SK-N-SH (cell line): Measurements from ENCODE around the gene BAD. TPM values are rescaled to one million over a fixed set of nuclear protein-coding genes. Genes with fewer than 3 reads are reported as not detected.

Experiments used
- CTCF ChIA-PET: fragments of 300-600, 350-600 bp; formaldehyde crosslinking; extraction: SDS; loops from one replicate; lab custom pipeline; 2021; lab: Yijun Ruan, JAX
- POLR2A ChIA-PET: fragments of 350-600 bp; sonication (Branson Sonifier 250); formaldehyde crosslinking; extraction: SDS; loops from one replicate; lab custom pipeline; 2020; ENCODE audit warnings: antibody characterized with exemption, inconsistent platforms; lab: Yijun Ruan, JAX
- DNase-seq: peaks from one replicate; pipeline ENCODE4 v3.0.0; 2012
- H2AFZ ChIP-seq: fragments of 200-600 bp; sonication (generic); 2 replicates; pipeline ENCODE4 v1.8.1; 2016; ENCODE audit warnings: antibody characterized with exemption, mild to moderate bottlenecking, low read depth
- H3F3A ChIP-seq: fragments of 200-600 bp; sonication (generic); replicated peaks from 2 replicates; pipeline ENCODE3; 2016; ENCODE audit warnings: antibody characterized with exemption, mild to moderate bottlenecking; ENCODE audit not compliant: insufficient read depth
- H3K27ac ChIP-seq, 2 experiments: fragments of 200-500 bp in 1 of 2; fragments of 200-600 bp in 1 of 2; sonication (Bioruptor generic) in 1 of 2; sonication (generic), shearing (Covaris generic) in 1 of 2; 2 replicates each; pipeline versions ENCODE4 v1.5.1 to v1.6.1; 2014 to 2016; ENCODE audit warnings: low read depth in 2 of 2, inconsistent platforms in 1 of 2, low read length in 1 of 2, mild to moderate bottlenecking in 1 of 2, mixed read lengths in 1 of 2
- H3K27me3 ChIP-seq: fragments of 200-600 bp; sonication (generic), shearing (Covaris generic); 2 replicates; pipeline ENCODE4 v1.6.1; 2016; ENCODE audit warnings: mixed run types; ENCODE audit not compliant: insufficient read depth
- H3K36me3 ChIP-seq, 2 experiments: fragments of 200-500 bp in 1 of 2; fragments of 200-600 bp in 1 of 2; sonication (Bioruptor generic) in 1 of 2; sonication (generic) in 1 of 2; replicated peaks in 1 of 2; 2 replicates each; pipeline versions ENCODE3 to v1.5.1; 2014 to 2016; ENCODE audit warnings: low read length in 1 of 2, mild to moderate bottlenecking in 1 of 2; ENCODE audit not compliant: insufficient read depth in 2 of 2, control insufficient read depth in 1 of 2
- H3K4me1 ChIP-seq, 2 experiments: fragments of 200-500 bp in 1 of 2; fragments of 200-600 bp in 1 of 2; sonication (Bioruptor generic) in 1 of 2; sonication (generic), shearing (Covaris generic) in 1 of 2; 2 replicates each; pipeline versions ENCODE4 v1.5.1 to v1.6.1; 2014 to 2016; ENCODE audit warnings: low read depth in 1 of 2, low read length in 1 of 2, mixed run types in 1 of 2; ENCODE audit not compliant: insufficient read depth in 2 of 2, control insufficient read depth in 1 of 2
- H3K4me2 ChIP-seq: fragments of 200-600 bp; sonication (generic), shearing (Covaris generic); 2 replicates; pipeline ENCODE4 v1.6.1; 2017; ENCODE audit warnings: mixed run types
- H3K4me3 ChIP-seq, 2 experiments: fragments of 200-500 bp in 1 of 2; fragments of 200-600 bp in 1 of 2; sonication (Bioruptor generic) in 1 of 2; sonication (generic), shearing (Covaris generic) in 1 of 2; 2 replicates each; pipeline versions ENCODE4 v1.5.1 to v1.8.1; 2014 to 2016; ENCODE audit warnings: low read depth in 2 of 2, inconsistent platforms in 1 of 2, low read length in 1 of 2, mild to moderate bottlenecking in 1 of 2, mixed read lengths in 1 of 2, moderate library complexity in 1 of 2
- H3K79me2 ChIP-seq: fragments of 200-600 bp; sonication (generic); 2 replicates; pipeline ENCODE4 v1.8.1; 2017; ENCODE audit warnings: mild to moderate bottlenecking; ENCODE audit not compliant: insufficient read depth
- H3K9ac ChIP-seq: fragments of 200-600 bp; sonication (generic); 2 replicates; pipeline ENCODE4 v1.6.1; 2017; ENCODE audit warnings: mixed run types
- H3K9me2 ChIP-seq: fragments of 200-600 bp; sonication (generic); 2 replicates; pipeline ENCODE4 v1.6.1; 2017; ENCODE audit warnings: mixed run types
- H3K9me3 ChIP-seq: fragments of 200-600 bp; sonication (generic); 2 replicates; pipeline ENCODE4 v1.6.1; 2017; ENCODE audit warnings: mixed run types, mild to moderate bottlenecking, moderate library complexity
- H4K20me1 ChIP-seq: fragments of 200-600 bp; sonication (generic); 2 replicates; pipeline ENCODE4 v1.6.1; 2017; ENCODE audit warnings: mild to moderate bottlenecking, mixed run types; ENCODE audit not compliant: insufficient read depth
- EP300 ChIP-seq, 2 experiments: IDR thresholded peaks; 2 replicates each; pipeline versions ENCODE4 v1.4.0 to v1.6.1; 2012; ENCODE audit warnings: borderline replicate concordance in 1 of 2, low read depth in 1 of 2, low read length in 1 of 2
- FOSL2 ChIP-seq: IDR thresholded peaks from 2 replicates; pipeline ENCODE4 v1.4.0; 2012; ENCODE audit warnings: low read depth, mild to moderate bottlenecking, moderate library complexity, borderline replicate concordance
- FOXM1 ChIP-seq: IDR thresholded peaks from 2 replicates; pipeline ENCODE4 v1.4.0; 2012; ENCODE audit warnings: low read depth, mild to moderate bottlenecking
- MEF2A ChIP-seq: IDR thresholded peaks from 2 replicates; pipeline ENCODE4 v1.4.0; 2012; ENCODE audit warnings: low read depth, borderline replicate concordance
- NRF1 ChIP-seq: IDR thresholded peaks from 2 replicates; pipeline ENCODE4 v1.6.1; 2012; ENCODE audit warnings: low read depth, mild to moderate bottlenecking, low read length
- RCOR1 ChIP-seq: fragments of 150-350 bp; IDR thresholded peaks from 2 replicates; pipeline ENCODE4 v1.6.1; 2017; ENCODE audit warnings: antibody characterized with exemption, low read length
- TAF1 ChIP-seq: IDR thresholded peaks from 2 replicates; pipeline ENCODE4 v1.6.1; 2012; ENCODE audit warnings: low read depth, mild to moderate bottlenecking, low read length, moderate library complexity, borderline replicate concordance
- YY1 ChIP-seq: IDR thresholded peaks from 2 replicates; pipeline ENCODE4 v1.4.0; 2012; ENCODE audit warnings: low read depth, mild to moderate bottlenecking
- WGBS: methylation state at CpG from one replicate; pipeline ENCODE4 v1.1.6; 2017; ENCODE audit warnings: low lambda C conversion rate; 5-methylcytosine and 5-hydroxymethylcytosine counted together
- polyA plus RNA-seq, 3 experiments: library from polyadenylated mRNA; depleted of rRNA; stranded (reverse); fragments of >200 nt; gene quantifications; 2 replicates each; pipeline ENCODE4 v1.2.3, GENCODE V29; 2012
- TF ChIP-seq, protein P1 (sequence below): IDR thresholded peaks from 2 replicates; pipeline ENCODE4 v1.6.1; 2012; ENCODE audit warnings: mild to moderate bottlenecking, low read depth, low read length, moderate library complexity

Gene BAD
- polyA plus RNA-seq, 1 of the 3 experiments (the other 2 are of a cell fraction): 80.9 TPM

DNA sequence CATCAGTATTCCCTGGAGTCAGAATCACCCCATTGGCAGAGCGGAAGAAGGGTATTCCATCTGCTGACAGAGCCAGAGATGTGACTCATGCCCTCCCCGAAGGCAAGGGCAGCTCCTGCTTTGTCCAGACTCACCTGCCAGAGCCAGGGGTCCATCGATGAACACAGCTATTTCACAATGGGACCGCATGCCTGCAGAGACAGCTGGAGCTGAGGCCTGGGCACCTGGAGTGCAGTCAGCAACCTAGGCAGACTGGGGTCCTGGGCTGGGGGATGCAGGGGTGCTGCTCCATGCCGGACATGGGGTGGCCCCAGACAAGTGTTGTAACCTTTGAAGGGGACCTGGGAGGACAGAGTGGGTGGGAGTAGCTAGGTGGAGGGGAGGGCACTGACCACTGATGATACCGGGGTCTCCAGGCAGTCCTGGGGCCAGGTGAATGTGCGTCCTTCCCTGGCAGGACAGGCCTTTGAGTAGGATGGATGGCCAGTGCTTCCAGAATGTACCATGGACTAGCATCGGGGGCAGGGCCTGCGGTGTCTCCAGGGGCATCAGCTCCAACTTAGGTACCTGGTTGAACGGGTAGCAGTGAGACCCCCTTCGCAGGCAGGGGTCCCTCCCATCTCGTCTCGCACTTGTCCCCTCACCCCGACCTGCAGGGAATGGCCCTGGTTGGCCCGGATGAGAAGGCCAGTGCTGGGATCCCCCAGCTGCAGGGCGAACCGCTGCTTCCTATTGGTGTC is 60.1 kb downstream of the BAD start:
- H2AFZ ChIP-seq: no peak overlapping the region
- H3K9me3 ChIP-seq: no peaks in the 10 kb centered on the region
- H3K79me2 ChIP-seq: peaks cover 42% of the 10 kb centered on the region
- POLR2A ChIA-PET: interaction anchor here (0.8 to 1.4 kb wide), 4 partner anchors 13 to 21 kb away, joined by 3 to 5 read pairs (median 4); partner anchors contain the start of gene FKBP2
- H3K27ac ChIP-seq: no peak overlapping the region
- H3K4me3 ChIP-seq: no peak overlapping the region
- H3K4me1 ChIP-seq: peaks cover 9 to 31% of the 10 kb centered on the region in 2 experiments; a peak in 2 of 4 replicates
- peaks cover 0 to 11% of the 10 kb centered on the region in 2 experiments for H3K36me3 ChIP-seq
- CTCF ChIA-PET: interaction anchor here (1.2 to 5.2 kb wide), 6 partner anchors 14 to 139 kb away, joined by 3 to 36 read pairs (median 8); partner anchors contain the start of genes FERMT3 and PLCB3
- TF ChIP-seq NRF1 (no peak), FOXM1 (no peak), YY1 (no peak), TAF1 (no peak), RCOR1 (no peak), FOSL2 (no peak)
- H3K9ac ChIP-seq: no peak overlapping the region
- 78% methylated on average over 6 of the region's 17 CpGs for WGBS
- no peaks in the 10 kb centered on the region for H4K20me1 ChIP-seq
- H3F3A ChIP-seq: peaks cover 2% of the 10 kb centered on the region
- peak overlapping the region; percentile 98; the same call in 1 of the 2 replicates for H3K4me2 ChIP-seq
- no peaks in the 10 kb centered on the region for H3K27me3 ChIP-seq
- no peak for DNase-seq
- no peaks in the 10 kb centered on the region for H3K9me2 ChIP-seq

DNA sequence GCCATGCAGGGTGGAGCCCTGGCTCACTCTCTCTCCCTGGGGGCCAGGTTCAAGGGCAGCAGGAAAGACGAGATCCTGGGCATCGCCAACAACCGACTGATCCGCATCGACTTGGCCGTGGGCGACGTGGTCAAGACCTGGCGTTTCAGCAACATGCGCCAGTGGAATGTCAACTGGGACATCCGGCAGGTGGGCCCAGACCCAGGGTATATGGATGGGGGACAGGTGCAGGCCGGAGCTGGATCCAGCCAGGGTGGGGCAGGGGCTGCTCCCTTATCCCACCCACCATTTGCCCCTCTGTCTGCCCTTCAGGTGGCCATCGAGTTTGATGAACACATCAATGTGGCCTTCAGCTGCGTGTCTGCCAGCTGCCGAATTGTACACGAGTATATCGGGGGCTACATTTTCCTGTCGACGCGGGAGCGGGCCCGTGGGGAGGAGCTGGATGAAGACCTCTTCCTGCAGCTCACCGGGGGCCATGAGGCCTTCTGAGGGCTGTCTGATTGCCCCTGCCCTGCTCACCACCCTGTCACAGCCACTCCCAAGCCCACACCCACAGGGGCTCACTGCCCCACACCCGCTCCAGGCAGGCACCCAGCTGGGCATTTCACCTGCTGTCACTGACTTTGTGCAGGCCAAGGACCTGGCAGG is 61.3 kb downstream of the BAD start:
- TF ChIP-seq EP300 (IDR thresholded peaks at IDR 0.05; ENCODE audit: borderline replicate concordance in 1 of 2, low read depth in 1 of 2, low read length in 1 of 2) (no peak), MEF2A (no peak)
- TF ChIP-seq, protein P1, sequence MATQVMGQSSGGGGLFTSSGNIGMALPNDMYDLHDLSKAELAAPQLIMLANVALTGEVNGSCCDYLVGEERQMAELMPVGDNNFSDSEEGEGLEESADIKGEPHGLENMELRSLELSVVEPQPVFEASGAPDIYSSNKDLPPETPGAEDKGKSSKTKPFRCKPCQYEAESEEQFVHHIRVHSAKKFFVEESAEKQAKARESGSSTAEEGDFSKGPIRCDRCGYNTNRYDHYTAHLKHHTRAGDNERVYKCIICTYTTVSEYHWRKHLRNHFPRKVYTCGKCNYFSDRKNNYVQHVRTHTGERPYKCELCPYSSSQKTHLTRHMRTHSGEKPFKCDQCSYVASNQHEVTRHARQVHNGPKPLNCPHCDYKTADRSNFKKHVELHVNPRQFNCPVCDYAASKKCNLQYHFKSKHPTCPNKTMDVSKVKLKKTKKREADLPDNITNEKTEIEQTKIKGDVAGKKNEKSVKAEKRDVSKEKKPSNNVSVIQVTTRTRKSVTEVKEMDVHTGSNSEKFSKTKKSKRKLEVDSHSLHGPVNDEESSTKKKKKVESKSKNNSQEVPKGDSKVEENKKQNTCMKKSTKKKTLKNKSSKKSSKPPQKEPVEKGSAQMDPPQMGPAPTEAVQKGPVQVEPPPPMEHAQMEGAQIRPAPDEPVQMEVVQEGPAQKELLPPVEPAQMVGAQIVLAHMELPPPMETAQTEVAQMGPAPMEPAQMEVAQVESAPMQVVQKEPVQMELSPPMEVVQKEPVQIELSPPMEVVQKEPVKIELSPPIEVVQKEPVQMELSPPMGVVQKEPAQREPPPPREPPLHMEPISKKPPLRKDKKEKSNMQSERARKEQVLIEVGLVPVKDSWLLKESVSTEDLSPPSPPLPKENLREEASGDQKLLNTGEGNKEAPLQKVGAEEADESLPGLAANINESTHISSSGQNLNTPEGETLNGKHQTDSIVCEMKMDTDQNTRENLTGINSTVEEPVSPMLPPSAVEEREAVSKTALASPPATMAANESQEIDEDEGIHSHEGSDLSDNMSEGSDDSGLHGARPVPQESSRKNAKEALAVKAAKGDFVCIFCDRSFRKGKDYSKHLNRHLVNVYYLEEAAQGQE: no peak
- Histone ChIP-seq H3K9me3 (no peaks in the 10 kb centered on the region), H3K36me3 (peaks cover 0 to 10% of the 10 kb centered on the region in 2 experiments), H3K4me1 (peaks cover 8 to 37% of the 10 kb centered on the region in 2 experiments; a peak in 2 of 4 replicates), H3K79me2 (peaks cover 32% of the 10 kb centered on the region), H4K20me1 (no peaks in the 10 kb centered on the region), H3K4me3 (no peak overlapping the region), H3K27me3 (no peaks in the 10 kb centered on the region), H3K27ac (no peak overlapping the region), H3K9ac (no peak overlapping the region), H3F3A (peaks cover 2% of the 10 kb centered on the region), H2AFZ (no peak overlapping the region), H3K4me2 (no peak overlapping the region), H3K9me2 (no peaks in the 10 kb centered on the region)
- ChIA-PET POLR2A (interaction anchor here (1.0 to 1.4 kb wide), 3 partner anchors 12 to 37 kb away, joined by 3 to 5 read pairs (median 4); partner anchors contain the start of gene STIP1), CTCF (interaction anchor here (1.0 to 5.2 kb wide), 6 partner anchors 16 to 386 kb away, joined by 3 to 36 read pairs (median 8); partner anchors contain the start of gene PLCB3)
- 94% methylated on average over 15 of the region's 24 CpGs for WGBS
- no peak for DNase-seq
